ENCODE results near the gene IL11.

GRCh38 chr19:55368701-55369563 is 1.3 kb downstream of the IL11 start:
- TF ChIP-seq CTCF (IDR thresholded peaks at IDR 0.05; ENCODE audit: extremely low read depth in 1 of 2, insufficient read depth in 1 of 2, low read depth in 1 of 2, low read length in 2 of 2) (no peak), GATA2 (IDR thresholded peaks at IDR 0.05; ENCODE audit: insufficient read depth, insufficient read length, low read depth, low read length) (no peak)
